ENCODE measurements around the gene GRN.
A peak's percentile ranks its signal among the peaks of the same experiment; 100 is the strongest.
"Not testable (repeated sequence)": the region's sequence is repeated elsewhere in the genome, so short reads cannot be mapped to it uniquely, and the experiment has no call there.

GRN gene

DNA sequence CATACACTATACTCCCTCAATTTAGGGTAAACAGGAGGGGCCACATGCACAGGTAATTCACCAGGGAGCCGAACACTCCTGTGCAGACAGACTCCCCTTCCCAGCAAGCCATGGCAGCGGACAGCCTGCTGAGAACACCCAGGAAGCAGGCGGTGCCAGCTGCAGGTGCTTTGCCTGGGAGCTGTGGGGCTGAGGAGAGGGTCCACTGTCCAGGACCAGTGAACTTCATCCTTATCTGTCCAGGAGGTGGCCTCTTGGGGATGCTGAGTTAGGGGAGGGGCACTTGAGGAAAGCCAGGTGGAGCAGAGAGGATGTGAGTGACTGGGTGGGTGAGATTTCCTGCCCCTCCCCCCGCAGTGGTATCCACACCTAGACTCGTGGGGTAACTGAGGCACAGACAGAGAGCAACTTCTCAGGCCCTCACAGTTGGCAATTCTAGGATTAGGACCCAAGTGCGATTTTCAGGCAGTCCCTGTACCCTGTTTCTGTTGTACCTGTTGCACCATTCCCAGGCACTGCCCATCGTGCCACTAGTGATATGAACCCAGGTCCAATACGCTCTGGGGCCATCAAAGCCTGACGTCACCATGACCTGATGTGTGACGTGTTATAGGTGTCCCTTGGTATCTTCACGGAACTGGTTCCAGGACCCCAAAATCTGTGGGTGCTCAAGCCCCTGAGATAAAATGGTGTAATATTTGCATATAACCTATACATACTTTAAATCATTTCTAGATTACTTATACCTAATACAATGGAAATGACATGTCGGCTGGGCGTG is 1.2 kb downstream of the GRN start:
- DNase-seq (ENCODE audit: low spot score): no peak

DNA sequence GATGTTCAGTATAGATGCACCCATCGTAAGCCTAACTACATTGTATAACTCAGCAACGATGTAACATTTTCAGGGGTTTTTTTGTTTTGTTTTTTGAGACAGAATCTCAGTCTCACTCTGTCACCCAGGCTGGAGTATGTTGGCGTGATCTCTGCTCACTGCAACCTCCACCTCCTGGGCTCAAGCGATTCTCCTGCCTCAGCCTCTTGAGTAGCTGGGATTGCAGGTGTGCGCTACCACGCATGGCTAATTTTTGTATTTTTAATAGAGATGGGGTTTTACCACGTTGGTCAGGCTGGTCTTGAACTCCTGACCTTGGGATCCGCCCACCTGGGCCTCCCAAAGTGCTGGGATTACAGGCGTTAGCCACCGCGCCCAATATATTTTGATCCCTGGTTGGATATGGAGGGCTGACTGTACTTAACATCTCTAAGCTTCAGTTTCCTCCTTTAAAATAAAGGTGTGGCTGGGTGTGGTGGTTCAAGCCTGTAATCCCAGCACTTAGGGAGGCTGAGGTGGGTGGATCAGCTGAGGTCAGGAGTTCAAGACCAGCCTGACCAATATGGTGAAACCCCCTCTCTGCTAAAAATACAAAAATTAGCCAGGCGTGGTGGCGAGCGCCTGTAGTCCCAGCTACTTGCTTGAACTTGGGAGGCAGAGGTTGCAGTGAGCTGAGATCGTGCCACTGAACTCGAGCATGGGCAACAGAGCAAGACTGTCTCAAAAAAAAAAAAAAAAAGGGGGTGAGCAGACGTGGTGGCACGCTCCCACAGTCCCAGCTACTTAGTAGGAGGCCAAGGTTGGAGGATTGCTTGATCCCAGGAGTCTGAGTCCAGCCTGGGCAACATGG is 2.3 kb downstream of the GRN start:
- DNase-seq (ENCODE audit: low spot score): not testable (repeated sequence)

DNA sequence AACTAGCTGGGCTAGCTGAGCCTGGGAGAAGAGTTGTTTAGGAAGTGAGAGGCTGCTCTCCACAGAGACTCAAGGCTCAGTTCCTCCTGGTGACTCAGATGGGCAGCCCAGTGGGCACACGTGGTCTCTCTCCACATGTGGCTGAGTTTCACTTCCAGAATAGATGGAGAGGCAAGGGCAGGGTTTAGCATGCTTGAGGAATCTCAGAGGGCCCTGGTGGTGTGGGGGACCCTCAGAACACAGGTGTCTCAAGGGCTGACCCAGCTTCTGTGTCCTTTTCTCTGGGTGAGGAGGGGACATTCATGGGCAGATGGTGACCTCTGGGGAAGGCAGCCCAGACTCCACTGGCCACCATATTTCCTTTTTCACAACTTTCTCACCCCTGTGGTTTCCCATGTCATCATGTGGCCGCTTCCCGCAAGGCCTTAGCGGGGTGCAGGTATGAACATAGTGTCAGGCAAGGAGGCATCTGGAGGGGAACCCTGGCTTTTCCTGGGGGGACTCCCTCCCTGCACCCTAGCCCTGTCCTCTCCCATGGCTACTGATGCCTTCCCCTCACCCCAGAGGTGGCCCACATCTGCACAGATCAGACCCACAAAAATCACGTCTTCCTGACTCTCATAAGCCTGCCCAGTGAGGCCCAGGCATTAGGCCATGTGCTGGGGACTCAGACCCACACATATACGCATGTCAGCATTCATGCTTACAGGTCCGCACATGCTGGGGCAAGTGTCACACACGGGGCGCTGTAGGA is 3.3 kb downstream of the GRN start:
- DNase-seq (ENCODE audit: low spot score): no peak

DNA sequence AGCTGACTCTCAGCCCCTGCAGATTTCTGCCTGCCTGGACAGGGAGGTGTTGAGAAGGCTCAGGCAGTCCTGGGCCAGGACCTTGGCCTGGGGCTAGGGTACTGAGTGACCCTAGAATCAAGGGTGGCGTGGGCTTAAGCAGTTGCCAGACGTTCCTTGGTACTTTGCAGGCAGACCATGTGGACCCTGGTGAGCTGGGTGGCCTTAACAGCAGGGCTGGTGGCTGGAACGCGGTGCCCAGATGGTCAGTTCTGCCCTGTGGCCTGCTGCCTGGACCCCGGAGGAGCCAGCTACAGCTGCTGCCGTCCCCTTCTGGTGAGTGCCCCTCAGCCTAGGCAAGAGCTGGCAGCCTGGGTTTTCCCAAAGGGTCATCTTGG is 3.9 kb downstream of the GRN start:
- DNase-seq (ENCODE audit: low spot score): no peak

DNA sequence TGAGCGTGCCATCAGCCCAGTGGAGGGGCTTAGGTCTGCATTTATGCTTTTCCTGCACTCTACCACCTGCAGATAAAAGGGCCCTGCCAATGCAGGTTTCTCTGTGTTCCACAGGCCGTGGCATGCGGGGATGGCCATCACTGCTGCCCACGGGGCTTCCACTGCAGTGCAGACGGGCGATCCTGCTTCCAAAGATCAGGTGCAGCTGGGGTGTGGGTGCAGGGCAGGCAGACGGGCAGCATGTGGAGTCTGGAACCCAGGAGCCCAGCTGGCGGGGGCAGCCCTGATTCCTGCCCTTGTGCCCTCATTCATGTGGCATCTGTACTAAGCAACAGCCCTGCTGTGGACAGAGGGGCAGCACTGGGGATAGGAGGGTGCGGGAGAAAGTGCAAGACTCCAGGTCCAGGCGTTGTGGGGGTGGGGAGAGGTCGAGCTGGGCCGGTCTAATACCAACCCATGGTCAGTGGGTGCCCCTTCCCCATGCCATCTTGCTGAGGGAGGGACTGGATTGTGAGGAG is 4.5 kb downstream of the GRN start:
- DNase-seq (ENCODE audit: low spot score): no peak

DNA sequence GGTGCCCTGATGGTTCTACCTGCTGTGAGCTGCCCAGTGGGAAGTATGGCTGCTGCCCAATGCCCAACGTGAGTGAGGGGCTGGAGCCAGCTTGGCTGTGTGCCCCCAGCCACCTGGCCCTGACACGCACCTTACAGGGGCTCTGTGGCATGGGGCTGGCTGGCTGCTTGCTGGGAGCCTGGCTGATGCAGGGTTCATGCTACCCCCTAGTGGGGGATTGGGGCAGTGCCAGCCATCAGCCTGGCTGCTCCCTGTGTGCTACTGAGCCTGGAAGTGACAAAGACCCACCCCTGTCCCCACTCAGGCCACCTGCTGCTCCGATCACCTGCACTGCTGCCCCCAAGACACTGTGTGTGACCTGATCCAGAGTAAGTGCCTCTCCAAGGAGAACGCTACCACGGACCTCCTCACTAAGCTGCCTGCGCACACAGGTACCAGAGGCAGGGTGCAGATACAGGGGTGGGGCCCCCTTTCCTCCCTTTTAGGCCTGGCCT is 5.7 kb downstream of the GRN start:
- peak; percentile 81 for DNase-seq (ENCODE audit: low spot score)

DNA sequence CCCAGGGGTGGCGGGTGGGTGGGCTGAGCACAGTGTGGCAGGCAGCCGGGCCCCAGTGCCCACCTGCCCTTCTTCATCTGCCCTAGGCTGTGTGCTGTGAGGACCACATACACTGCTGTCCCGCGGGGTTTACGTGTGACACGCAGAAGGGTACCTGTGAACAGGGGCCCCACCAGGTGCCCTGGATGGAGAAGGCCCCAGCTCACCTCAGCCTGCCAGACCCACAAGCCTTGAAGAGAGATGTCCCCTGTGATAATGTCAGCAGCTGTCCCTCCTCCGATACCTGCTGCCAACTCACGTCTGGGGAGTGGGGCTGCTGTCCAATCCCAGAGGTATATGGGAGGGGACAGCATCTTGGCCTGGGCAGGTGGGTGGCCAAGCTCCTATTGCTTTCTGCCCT is 6.4 kb downstream of the GRN start:
- no peak for DNase-seq (ENCODE audit: low spot score)

DNA sequence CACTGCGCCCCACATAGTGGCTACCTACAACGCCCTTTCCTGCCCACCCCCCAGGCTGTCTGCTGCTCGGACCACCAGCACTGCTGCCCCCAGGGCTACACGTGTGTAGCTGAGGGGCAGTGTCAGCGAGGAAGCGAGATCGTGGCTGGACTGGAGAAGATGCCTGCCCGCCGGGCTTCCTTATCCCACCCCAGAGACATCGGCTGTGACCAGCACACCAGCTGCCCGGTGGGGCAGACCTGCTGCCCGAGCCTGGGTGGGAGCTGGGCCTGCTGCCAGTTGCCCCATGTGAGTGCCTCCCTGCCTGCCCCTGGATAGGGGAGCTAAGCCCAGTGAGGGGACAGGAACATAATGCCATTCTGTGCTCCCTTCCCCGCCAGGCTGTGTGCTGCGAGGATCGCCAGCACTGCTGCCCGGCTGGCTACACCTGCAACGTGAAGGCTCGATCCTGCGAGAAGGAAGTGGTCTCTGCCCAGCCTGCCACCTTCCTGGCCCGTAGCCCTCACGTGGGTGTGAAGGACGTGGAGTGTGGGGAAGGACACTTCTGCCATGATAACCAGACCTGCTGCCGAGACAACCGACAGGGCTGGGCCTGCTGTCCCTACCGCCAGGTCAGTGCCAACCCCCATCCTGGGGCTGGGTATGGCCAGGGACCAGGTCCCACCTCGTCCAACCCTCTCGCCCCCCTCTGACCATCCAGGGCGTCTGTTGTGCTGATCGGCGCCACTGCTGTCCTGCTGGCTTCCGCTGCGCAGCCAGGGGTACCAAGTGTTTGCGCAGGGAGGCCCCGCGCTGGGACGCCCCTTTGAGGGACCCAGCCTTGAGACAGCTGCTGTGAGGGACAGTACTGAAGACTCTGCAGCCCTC is 7.1 kb downstream of the GRN start:
- no peak for DNase-seq (ENCODE audit: low spot score)

DNA sequence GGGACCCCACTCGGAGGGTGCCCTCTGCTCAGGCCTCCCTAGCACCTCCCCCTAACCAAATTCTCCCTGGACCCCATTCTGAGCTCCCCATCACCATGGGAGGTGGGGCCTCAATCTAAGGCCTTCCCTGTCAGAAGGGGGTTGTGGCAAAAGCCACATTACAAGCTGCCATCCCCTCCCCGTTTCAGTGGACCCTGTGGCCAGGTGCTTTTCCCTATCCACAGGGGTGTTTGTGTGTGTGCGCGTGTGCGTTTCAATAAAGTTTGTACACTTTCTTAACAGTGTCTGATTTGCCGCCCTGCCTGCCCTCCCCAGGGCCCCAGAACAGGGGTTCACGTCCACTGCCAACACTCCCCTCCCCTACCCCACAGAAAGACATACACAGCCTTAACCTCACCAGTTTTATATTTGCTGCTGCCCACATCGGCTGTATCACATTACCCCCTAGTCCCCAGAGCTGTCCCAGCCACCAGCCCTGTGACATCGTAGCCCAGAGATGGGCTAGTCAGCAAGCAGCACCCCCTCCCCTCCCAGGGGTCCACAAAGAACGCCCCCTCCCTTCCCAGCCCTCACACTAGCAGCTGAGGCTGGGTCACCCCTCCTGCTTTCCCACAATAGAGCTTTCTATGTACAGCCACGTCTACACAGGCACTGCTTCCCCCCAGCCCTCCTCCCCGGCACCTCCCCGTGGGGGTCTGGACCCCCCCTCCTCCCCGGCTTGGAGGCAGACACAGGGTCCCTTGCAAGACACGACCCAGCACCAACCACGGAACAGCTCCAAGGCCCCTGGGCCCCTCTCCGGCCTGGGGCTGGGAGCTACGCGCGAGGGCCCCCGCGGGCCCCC is 7.9 kb downstream of the GRN start:
- DNase-seq (ENCODE audit: low spot score): no peak

DNA sequence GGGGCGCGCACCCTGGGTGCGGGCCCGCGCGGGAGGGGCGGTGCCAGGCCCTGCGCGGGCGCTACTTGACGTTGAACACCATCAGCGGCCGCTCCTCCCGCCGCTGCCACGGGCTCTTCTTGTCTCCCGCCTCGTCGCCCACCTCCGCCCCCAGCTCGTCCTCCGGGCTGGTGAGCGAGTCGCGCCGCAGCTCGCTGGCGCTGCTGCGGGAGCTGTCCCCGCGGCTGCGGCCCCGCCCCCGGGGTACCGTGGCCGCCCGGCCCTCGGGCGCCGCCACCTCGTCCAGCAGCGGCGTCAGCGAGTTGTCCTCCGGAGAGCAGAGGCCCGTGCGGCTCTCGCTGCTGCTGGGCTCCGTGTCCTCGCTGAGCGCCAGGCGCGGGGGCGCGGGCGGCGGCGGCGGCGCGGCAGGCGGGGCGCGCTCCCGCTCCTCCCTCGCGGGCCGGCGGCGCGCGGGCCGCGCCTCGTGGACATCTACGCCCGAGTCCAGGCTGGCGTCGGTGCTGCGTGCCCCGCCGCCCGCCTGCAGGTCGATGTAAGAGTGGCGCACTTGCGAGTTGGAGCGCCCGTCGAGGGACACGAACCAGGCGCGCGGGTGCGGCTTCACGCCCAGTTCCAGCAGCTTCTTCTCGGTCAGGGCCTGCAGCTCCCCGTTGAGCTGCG is 8.7 kb downstream of the GRN start:
- DNase-seq (ENCODE audit: low spot score): no peak

DNA sequence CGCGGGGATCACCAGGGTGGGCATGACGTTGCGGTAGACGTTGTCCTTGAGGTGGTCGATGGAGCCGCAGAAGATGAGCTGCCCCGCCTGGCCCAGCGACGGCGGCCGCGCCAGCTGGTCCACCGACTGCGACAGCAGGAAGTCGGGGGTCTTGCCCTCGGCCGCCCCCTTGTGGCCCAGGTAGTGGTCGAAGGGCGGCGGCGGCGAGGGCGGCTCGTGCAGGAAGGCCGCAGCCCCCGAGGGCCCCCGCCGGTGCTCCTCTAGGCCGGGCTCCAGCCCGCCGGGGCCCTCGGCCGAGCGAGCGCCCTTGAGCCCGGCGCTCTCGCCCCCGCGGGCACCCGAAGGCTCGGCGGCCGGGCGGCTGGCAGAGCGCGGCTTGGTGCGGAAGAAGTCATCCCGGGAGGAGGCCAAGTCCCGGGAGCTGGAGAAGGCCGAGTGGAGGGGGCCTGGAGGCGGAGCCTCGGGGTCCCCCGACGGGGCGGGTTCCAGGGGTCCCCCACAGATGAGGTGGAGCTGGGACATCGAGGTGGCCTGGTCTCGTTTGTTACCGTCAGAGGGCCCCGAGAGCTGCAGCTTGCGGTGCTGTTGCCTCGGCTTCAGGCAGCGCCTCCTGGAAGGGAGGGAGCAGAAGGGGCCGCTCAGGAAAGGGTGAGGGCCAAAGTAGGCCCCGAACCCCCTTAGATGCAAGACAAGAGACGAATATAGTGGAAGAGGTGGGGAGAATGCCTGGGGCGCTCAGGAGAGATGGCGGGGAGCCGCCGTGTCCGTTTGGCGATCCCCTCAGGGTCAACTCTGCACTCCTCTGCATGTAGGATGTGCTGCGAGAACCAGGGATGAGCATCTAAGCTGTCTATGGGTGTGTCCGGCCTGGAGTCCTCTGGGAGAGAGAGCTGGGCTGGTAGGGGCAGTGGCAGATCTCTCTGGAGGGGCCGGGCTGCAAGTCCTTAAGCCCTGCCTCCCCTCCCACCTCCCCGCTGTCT is 9.8 kb downstream of the GRN start:
- peak; percentile 30 for DNase-seq (ENCODE audit: low spot score)

DNA sequence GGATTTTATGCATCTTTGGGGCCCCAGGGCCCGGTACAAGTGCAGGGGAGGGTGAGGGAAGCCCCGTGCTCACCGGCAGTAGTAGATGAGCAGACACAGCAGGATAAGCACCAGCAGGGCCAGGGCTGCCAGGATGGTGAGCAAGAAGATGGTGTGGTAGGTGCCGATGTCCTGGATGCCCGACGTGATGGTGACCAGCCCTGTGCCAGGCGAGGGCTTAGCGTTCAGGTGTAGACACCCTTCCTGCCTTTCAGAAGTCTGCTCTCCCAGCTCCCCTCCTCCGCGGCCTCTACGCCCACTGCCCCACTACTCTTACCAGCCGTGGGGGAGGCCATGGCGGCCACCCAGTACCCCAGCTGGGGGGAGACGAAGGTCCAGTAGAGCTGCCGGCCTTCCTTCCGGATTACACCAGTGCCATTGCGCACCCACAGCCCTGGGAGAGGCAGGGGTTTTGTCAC is 10.6 kb downstream of the GRN start:
- DNase-seq (ENCODE audit: low spot score): no peak

DNA sequence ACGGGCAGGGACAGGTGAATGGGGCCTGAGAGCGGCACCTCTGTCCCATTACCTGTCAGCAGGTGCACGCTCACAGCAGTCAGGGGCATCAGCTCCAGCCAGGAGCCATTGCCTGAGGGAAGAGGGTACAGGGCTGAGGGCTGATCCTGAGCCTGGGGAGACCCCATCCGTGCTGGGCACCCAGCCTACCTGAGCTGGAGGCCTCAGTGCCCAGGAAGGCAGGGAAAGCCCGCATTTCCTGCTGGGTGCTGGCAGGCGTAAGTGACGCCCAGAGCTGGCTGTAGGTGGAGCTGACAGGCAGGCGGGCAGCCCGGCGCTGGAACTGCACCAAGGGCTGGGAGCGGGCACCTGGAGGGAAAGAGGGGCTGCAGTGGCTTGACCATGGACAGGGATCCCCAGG is 11.1 kb downstream of the GRN start:
- no peak for DNase-seq (ENCODE audit: low spot score)

DNA sequence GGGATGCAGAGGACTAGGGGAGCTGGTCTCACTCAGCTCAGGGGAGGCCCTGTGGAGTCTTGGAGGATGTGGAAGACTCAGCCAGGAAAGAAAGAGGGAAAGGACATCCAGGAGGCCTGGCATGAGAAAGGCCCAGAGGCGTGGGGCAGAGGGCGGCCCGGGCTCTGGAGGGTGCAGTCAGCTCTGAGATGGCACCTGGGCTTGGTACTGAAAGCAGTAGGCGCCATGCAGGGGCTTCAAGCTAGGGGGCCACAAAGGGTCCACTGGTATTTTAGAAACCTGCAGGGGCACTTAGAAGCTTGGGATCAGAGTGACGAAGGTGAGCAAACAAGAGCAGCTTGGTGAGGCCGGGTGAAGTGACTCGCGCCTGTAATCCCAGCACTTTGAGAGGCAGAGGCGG is 13.0 kb downstream of the GRN start:
- no peak for DNase-seq (ENCODE audit: low spot score)

DNA sequence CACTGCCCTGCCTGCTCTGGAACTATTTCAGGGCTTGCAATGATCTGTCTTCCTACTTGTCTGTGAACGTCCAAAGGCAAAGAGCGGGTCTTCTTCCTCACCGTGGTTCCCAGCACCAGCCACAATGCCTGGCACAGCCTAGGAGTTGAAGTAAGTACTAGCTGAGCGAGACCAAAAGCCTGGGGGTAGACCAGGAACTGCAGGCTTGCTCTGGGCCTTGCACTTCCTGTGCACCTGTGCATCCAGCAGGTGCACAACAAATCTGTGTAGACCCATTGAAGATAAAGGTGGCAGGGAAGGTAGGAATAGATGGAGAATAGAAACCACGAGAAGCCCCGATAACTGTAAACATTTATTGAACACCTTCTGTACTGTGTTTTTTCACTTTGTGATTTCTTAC is 13.9 kb downstream of the GRN start:
- no peak for DNase-seq (ENCODE audit: low spot score)

DNA sequence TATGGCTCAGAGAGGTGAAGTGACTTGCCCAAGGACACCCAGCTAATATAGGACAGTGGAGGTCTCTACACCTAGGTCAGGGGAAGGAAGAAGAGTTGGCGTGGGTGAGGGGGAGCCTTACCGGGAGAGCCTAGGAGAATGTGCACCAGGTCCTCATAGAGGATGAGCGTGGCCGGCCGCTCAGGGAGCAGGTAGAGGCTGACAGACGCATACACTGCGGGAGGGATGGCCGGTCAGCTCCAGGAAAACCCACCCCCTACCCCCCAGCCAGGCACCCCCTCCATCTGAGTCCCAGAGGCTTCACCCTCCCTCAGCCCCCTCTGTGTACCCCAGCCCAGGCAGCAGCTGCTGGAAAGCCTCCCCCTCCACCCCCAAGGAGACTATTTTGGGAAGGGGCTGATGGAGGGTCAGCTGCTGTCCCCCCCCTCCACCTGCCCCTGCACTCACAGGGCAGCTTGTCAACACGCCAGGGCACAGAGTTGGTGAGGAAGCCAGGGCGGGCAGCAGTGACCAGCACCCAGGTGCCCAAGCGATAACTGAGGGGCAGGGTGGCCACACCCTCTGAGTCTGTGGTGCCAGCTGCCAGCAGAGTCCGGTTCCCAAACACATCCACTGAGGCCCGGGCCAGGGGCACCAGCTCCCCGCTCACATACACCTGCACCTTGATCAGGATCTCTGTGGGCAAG is 14.5 kb downstream of the GRN start:
- DNase-seq (ENCODE audit: low spot score): no peak

DNA sequence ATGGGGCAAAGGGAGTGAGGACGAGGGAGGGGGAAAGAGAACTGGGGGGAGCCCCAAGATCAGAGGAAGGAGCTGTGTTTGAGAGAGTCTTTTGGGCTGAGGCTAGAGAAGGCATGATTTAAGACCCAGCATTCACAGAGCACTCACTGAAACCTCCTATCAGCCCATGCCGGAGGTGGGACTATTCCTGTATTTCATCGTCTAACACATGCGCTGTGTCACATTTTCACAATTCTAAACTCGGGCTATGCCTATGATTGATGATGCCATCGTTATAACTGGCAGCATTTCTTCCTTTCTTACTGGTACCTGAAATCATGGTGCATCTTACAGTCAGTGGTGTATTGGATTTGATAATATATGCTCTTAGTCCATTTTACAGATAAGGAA is 15.0 kb downstream of the GRN start:
- DNase-seq (ENCODE audit: low spot score): no peak

DNA sequence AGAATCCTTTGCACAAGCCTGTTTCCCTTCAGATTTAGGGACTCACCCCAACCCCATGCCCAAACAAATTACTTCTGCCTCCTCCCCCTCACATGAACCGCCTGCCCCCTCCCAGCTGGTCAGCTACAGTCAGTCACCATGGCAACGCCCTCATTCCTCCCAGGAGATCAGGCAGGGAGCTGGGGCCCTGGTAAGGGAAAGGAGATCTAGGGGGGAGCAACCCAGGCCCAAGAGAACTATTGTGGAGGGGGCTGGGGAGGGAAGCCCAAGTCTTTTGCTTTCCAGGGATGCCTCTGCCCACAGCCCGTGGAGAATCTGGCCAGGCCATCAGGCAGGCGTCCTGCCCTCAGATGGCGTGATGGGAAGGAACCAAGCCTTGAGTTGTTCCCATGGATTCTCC is 15.7 kb downstream of the GRN start:
- DNase-seq (ENCODE audit: low spot score): no peak

Measured in hematopoietic multipotent progenitor cell treated with erythropoietin and hydrocortisone succinate and interleukin-3 and kit ligand, for 15 days (in vitro differentiated cells).